HUDEP-2 (cell line): ENCODE measurements around the gene DDC.
"Not testable (repeated sequence)": the region's sequence is repeated elsewhere in the genome, so short reads cannot be mapped to it uniquely, and the experiment has no call there.

Experiments
- DNase-seq, 76 experiments: peaks; one replicate each; lab custom pipeline; 2025; ENCODE audit not compliant: unreplicated experiment in 76 of 76; lab: John Stamatoyannopoulos, UW

Gene DDC

DNA sequence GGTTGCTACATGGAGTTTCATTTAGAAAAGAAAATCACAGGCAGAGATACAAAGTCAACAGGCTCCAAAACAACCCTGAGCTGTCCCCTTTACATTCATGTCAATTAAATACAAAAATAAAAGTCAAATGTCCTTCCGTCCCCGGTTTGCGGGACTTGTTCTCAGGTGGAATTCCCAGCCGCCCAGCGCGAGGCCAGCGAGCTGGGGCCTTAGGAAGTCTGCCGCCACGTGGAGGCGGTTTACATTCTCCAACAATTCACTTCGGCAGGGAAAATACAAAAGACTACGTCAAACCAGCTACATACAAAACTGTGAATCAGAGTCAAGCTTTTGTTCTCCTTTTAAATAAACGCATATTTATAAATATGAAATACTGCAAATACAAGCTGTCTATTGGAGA is 25.3 kb upstream of the DDC start:
- no peak for DNase-seq

GRCh38 chr7:50589364-50589763 is 24.2 kb upstream of the DDC start:
- DNase-seq, result no peak

DNA sequence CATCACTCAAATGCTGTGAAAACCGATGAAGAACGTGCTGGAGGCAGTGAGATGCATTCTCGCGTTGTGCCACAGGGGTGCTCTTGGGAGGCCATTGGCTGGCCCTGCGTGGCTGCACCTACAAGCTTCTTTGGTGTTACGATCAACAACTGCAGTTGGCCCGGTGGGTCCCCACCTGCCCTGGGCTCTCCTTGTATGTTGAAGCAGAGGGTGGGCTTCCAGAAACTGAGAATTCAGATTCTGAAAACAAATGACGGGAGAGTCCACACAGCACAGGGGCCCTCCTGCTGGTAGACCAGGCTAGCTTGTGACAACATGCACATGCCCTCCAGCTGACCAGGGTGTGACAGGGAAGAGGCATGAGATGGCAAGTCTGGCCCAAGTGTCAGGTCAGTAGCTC is 23.7 kb upstream of the DDC start:
- DNase-seq, result peak in 3 of 76 experiments; percentile 2 to 4 (median 3)

GRCh38 chr7:50587737-50588136 is 22.5 kb upstream of the DDC start:
- DNase-seq, result no peak

GRCh38 chr7:50584793-50585408 is 19.7 kb upstream of the DDC start:
- no peak for DNase-seq

DNA sequence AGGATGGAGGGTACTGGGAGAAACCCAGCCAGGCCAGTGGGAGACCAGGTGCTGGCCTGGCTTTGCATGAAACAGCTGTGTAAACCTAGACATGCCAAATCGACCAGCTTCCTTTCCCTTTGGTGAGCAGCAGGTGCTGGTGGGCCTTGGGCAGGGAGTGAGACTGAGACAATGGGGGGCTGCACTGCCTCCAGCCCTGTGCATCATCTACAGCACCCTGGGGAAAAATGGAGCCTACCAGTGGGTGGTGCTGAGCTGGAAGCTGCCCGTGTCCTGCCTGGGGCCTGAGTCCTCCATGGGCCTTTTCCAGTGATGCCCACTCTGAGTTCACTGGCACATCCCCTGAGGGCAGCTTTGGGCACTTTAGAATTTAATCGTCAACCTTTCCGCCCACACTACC is 19.2 kb upstream of the DDC start:
- DNase-seq, result no peak

GRCh38 chr7:50583295-50583694 is 18.1 kb upstream of the DDC start:
- DNase-seq, result not testable (repeated sequence)

GRCh38 chr7:50582271-50582670 is 17.1 kb upstream of the DDC start:
- DNase-seq, result not testable (repeated sequence)

GRCh38 chr7:50580666-50581065 is 15.5 kb upstream of the DDC start:
- DNase-seq, result not testable (repeated sequence)

GRCh38 chr7:50580057-50580456 is 14.9 kb upstream of the DDC start:
- DNase-seq, result no peak

- not testable (repeated sequence) for DNase-seq
Measured at GRCh38 chr7:50578105-50578504, 12.9 kb upstream of the DDC start.

DNA sequence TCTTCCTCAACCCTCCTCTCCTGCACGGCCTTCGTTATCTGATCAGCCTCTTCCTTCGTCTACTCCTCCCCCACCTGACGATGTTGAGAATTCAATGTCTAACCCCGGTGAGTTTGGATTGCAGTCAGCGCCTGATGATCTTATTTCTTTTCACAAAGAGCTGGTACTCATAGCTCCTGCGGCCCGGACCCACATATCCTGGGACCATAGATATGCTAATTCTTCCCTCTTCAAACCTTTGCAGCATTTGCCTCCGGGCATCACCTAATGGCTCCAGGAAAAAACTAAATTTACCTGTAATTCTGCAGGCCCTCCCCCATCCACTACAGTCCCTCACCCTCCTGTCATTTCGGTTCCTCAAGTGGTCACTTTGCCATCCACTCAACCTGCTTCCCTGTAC is 12.4 kb upstream of the DDC start:
- DNase-seq, result no peak

GRCh38 chr7:50576388-50576787 is 11.2 kb upstream of the DDC start:
- DNase-seq, result not testable (repeated sequence)

- no peak for DNase-seq
Measured at GRCh38 chr7:50567715-50568261, 2.6 kb upstream of the DDC start.

- DNase-seq, result no peak
Measured at GRCh38 chr7:50565977-50566376, 772 bp upstream of the DDC start.

DNA sequence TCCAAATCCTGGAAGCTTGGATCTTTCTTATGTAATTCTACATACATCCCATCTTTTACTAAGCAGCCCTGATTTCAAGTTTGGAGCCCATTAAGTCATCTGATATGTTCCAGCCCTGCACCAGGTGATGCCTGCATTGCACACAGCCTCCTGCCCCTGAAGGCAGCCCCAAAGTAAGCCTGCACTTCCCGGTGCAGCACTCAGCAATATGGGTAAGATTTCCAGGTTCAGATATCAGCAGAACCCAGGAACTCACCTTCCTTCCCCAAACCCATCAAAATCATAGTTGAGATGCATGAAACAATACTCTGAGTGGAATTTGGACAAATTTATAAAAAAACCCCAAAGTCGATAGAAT is 333 bp upstream of the DDC start:
- no peak for DNase-seq

DNA sequence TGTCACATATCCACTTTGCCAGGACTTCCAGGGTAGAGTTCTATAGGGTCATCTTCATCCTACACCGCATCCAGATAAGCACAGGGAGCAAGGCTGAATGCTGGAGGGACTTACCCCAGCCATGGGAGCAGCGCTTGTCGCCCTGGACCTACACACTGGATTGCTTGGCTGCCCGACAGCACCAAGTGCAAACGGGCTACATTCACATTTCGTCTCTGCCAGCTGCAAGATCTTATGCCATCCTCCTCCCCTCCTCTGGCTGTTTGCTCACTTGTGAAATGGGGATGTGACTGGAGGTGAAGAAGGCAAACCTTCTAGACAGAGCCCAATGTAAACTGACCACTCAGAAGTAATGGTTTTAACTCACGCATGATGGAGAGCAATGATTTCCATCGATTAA is 1.0 kb downstream of the DDC start:
- DNase-seq, result no peak

GRCh38 chr7:50562136-50562535 is 3.1 kb downstream of the DDC start:
- DNase-seq, result no peak

DNA sequence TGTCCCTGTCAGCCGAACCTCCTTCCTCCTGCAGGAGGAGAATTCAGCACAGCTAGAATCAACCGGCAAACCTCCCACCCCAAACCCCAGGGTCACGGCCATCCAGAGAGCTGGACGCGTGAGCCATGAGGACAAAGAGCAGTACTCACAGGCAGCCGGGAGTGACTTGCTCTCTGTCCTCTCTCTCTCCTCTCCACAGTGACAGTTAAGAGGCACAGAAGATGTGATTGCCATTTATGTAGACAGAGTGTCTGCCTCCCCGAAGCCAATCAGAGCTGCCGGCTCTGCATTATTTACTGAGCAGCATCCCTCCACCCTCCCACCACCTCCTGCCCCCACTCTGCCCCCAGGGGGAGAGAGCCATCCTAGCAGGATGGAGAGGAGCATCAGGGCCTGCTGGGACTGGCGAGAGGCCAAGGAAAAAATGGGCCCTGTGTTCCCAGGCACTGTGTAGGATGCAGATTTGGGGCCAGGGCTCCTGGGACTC is 4.3 kb downstream of the DDC start:
- DNase-seq, result no peak

DNA sequence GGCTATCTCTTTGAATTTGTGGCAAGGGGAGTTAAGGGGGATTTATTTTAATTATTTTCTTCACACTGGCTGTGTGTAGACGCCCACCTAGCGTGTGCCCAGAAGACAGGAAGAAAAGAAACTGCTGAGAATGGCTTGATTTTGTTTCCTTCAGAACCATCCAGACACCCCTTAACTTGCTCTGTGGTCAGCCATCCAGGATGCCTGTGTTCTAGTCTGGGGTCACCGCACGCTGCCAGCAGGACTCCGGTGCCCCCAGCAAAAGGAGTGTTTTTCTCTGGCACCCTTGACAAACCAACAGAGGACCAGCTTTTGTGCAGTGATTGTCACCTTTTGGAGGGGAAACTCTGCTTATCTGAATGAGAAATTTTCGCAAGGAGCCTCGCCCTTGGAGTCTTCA is 5.3 kb downstream of the DDC start:
- DNase-seq, result no peak

- DNase-seq, result peak in 16 of 76 experiments; percentile 1 to 33 (median 10)
Measured at GRCh38 chr7:50558294-50559053, 6.7 kb downstream of the DDC start.

DNA sequence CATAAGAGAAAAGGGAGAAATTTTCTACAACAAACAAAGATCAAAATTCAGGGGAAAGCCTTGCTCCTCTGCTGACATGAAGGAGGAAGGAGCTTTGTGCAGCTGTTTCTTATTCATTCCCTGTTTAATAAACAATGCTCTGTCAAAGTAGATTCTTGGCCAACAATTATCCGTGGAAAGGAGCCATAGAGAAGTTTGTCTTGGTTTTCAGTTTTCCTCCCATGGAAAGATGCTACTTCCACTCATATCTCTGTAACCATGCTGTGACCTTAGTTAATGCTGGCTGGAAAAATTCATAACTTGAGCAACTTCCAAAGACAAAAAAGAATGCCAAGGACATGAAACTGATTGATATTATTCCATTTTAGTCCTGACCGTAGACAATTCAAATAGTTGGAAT is 8.1 kb downstream of the DDC start:
- DNase-seq, result no peak
